SU-DHL-6 (cell line): ENCODE data around the gene SCFD2.

Experiments used
- H2AFZ ChIP-seq: fragments of 200-600 bp; sonication (generic); 2 replicates; pipeline ENCODE4 v1.6.1; 2014; ENCODE audit warnings: low read depth, mild to moderate bottlenecking, moderate library complexity, mixed read lengths, antibody characterized with exemption, low read length; ENCODE audit not compliant: severe bottlenecking
- H3F3A ChIP-seq: fragments of 200-600 bp; shearing (Covaris generic); 2 replicates; pipeline ENCODE4 v1.6.0; 2016; ENCODE audit warnings: antibody characterized with exemption, mild to moderate bottlenecking; ENCODE audit not compliant: insufficient read depth
- H3K27ac ChIP-seq: fragments of 200-600 bp; sonication (generic); 2 replicates; pipeline ENCODE4 v1.5.1; 2016; ENCODE audit warnings: low read depth, mild to moderate bottlenecking, low read length, moderate library complexity, mixed read lengths
- H3K27me3 ChIP-seq: fragments of 200-600 bp; sonication (generic), shearing (Covaris generic); 2 replicates; pipeline ENCODE4 v1.6.0; 2014; ENCODE audit warnings: mild to moderate bottlenecking, low read length
- H3K36me3 ChIP-seq: fragments of 200-600 bp; sonication (generic); 2 replicates; pipeline ENCODE4 v1.6.1; 2014; ENCODE audit warnings: mild to moderate bottlenecking, low read length, mixed read lengths
- H3K4me2 ChIP-seq: fragments of 300-600, 200-600 bp; shearing (Covaris generic), sonication (generic); 2 replicates; pipeline ENCODE4 v1.6.0; 2014; ENCODE audit warnings: low read length, low read depth, mild to moderate bottlenecking; ENCODE audit not compliant: poor library complexity, severe bottlenecking
- H3K4me3 ChIP-seq: fragments of 200-600 bp; sonication (generic); 2 replicates; pipeline ENCODE4 v1.5.1; 2014; ENCODE audit warnings: antibody characterized with exemption, low read length, mild to moderate bottlenecking, mixed read lengths; ENCODE audit not compliant: insufficient read depth, poor library complexity, severe bottlenecking
- H3K79me2 ChIP-seq: fragments of 200-600 bp; sonication (generic); 2 replicates; pipeline ENCODE4 v1.6.1; 2014; ENCODE audit warnings: mild to moderate bottlenecking, low read length, moderate library complexity; ENCODE audit not compliant: insufficient read depth
- H3K9ac ChIP-seq: fragments of 200-600 bp; sonication (generic); 2 replicates; pipeline ENCODE4 v1.7.0; 2014; ENCODE audit warnings: mild to moderate bottlenecking, low read length
- H3K9me2 ChIP-seq: fragments of 200-600 bp; sonication (generic); replicated peaks from 2 replicates; pipeline ENCODE4 v1.6.1; 2014; ENCODE audit warnings: low read length; ENCODE audit not compliant: insufficient read depth
- H3K9me3 ChIP-seq: fragments of 200-600 bp; sonication (generic); 2 replicates; pipeline ENCODE4 v1.6.1; 2014; ENCODE audit warnings: low read length, mixed read lengths; ENCODE audit not compliant: insufficient read depth
- H4K20me1 ChIP-seq: fragments of 200-600 bp; sonication (generic); 2 replicates; pipeline ENCODE4 v1.6.1; 2014; ENCODE audit warnings: low read depth, mild to moderate bottlenecking, antibody characterized with exemption, low read length, moderate library complexity, mixed read lengths
- CTCF ChIP-seq: fragments of 200-600 bp; sonication (generic); IDR thresholded peaks from one replicate; pipeline ENCODE4 v1.5.1; 2017; ENCODE audit warnings: antibody characterized with exemption, mild to moderate bottlenecking, low read length, moderate library complexity; ENCODE audit not compliant: insufficient read depth, poor library complexity, severe bottlenecking
- EZH2phosphoT487 ChIP-seq: fragments of 200-600 bp; sonication (generic), shearing (Covaris generic); conservative IDR thresholded peaks from 2 replicates; pipeline ENCODE4 v1.6.1; 2018; ENCODE audit warnings: mild to moderate bottlenecking, antibody characterized with exemption, low read length, moderate library complexity, mixed read lengths

Gene SCFD2

DNA sequence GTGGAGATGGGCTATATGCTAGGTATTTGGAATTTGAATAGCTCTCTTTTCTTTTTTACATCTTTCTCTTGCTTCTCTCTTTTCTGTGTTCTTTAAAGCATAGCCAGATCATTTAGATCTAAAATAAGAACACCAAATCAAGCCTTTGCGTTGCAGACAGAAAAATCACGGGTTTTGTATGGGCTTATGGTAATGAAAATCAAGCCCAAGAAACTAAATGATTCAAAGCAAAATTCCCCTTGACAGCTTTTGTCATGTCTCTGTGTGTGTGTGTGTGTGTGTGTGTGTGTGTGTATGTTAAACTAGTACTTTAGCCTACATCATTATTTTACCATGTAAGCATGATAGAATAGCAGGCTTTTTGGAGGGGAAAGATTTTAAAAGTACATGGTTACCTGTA, 505.5 kb downstream of the SCFD2 start:
- no peak for TF ChIP-seq EZH2phosphoT487
- TF ChIP-seq CTCF: no peak
- Histone ChIP-seq H3K4me3 (no peak overlapping the region), H3K36me3 (no peaks in the 10 kb centered on the region), H3K27ac (no peak overlapping the region), H3K9ac (no peak overlapping the region), H3K9me2 (no peaks in the 10 kb centered on the region), H3K27me3 (no peaks in the 10 kb centered on the region), H2AFZ (no peak overlapping the region), H3K4me2 (no peak overlapping the region), H3F3A (no peaks in the 10 kb centered on the region), H3K79me2 (no peaks in the 10 kb centered on the region), H4K20me1 (no peaks in the 10 kb centered on the region), H3K9me3 (no peaks in the 10 kb centered on the region)

- Histone ChIP-seq H3K9me2 (no peaks in the 10 kb centered on the region), H3K4me2 (no peak overlapping the region)
- no peak for TF ChIP-seq EZH2phosphoT487
- TF ChIP-seq CTCF: no peak
Observed at GRCh38 chr4:52856801-52857200, 509.1 kb downstream of the SCFD2 start.

DNA sequence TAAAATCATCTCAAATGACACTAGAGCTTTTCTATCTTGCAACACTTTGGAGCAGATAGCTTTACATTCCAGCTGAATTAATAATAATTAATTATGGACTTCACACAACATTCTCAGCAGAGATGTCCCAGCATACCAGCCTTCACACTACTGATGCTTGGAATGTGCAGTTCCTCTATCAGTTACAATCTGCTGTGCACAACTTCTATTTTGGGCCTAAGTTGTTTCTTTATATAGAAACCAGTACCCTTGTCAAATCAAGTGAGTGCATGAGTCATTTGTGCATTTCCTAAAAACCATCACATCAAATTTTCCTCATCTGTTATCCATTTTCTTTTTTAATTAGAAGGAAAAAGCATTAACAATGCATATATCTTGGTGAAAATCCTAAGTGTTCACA, 512.5 kb downstream of the SCFD2 start:
- Histone ChIP-seq H3K79me2 (no peaks in the 10 kb centered on the region), H2AFZ (no peak overlapping the region), H3F3A (no peaks in the 10 kb centered on the region), H3K9ac (no peak overlapping the region), H3K36me3 (no peaks in the 10 kb centered on the region), H4K20me1 (no peaks in the 10 kb centered on the region), H3K27me3 (no peaks in the 10 kb centered on the region), H3K9me3 (no peaks in the 10 kb centered on the region), H3K4me2 (no peak overlapping the region), H3K9me2 (no peaks in the 10 kb centered on the region), H3K4me3 (no peak overlapping the region), H3K27ac (no peak overlapping the region)
- no peak for TF ChIP-seq CTCF
- TF ChIP-seq EZH2phosphoT487: no peak

More at GRCh38 chr4:52856801-52857200, 509.1 kb downstream of the SCFD2 start:
- H3K27me3 ChIP-seq: no peaks in the 10 kb centered on the region
- no peak overlapping the region for H3K4me3 ChIP-seq
- no peaks in the 10 kb centered on the region for H3K9me3 ChIP-seq
- H2AFZ ChIP-seq: no peak overlapping the region
- H3K36me3 ChIP-seq: no peaks in the 10 kb centered on the region
- H4K20me1 ChIP-seq: no peaks in the 10 kb centered on the region
- H3F3A ChIP-seq: no peaks in the 10 kb centered on the region
- H3K9ac ChIP-seq: no peak overlapping the region
- no peak overlapping the region for H3K27ac ChIP-seq
- H3K79me2 ChIP-seq: no peaks in the 10 kb centered on the region

DNA sequence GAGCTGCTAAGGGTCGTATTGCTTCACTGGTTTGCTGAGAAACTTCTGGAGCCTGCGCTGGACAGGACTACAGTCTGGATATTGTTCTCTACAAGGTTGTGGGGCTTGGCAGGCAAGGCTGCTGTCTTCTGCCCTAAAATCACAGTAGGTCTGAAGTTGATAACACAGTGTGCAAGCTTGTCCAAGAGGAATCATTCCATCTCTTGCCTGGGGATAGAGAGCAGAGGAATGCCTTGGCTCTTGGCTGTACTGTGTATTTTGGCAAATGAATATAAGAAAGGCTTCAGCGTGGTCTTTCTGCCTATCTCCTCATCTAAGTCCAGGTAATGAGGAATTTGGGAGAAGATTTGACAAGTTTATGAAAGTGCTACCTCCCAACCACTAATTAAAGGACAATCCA, 513.1 kb downstream of the SCFD2 start:
- H3K9me3 ChIP-seq: no peaks in the 10 kb centered on the region

More for the DNA sequence above, 513.1 kb downstream of the SCFD2 start:
- no peaks in the 10 kb centered on the region for H3K79me2 ChIP-seq
- H3F3A ChIP-seq: no peaks in the 10 kb centered on the region
- H3K4me3 ChIP-seq: no peak overlapping the region
- H4K20me1 ChIP-seq: no peaks in the 10 kb centered on the region
- H3K27ac ChIP-seq: no peak overlapping the region
- H3K9ac ChIP-seq: no peak overlapping the region
- H3K9me2 ChIP-seq: no peaks in the 10 kb centered on the region
- TF ChIP-seq CTCF (no peak), EZH2phosphoT487 (no peak)
- no peaks in the 10 kb centered on the region for H3K27me3 ChIP-seq
- no peak overlapping the region for H2AFZ ChIP-seq
- no peak overlapping the region for H3K4me2 ChIP-seq
- no peaks in the 10 kb centered on the region for H3K36me3 ChIP-seq
